GM12873 (cell line): ENCODE data around the gene THSD4.

Experiments used
- CTCF ChIP-seq: IDR thresholded peaks from 2 replicates; pipeline ENCODE4 v1.5.1; 2012; ENCODE audit warnings: low read depth, mild to moderate bottlenecking, moderate library complexity, low read length, control low read depth; ENCODE audit not compliant: insufficient read depth; ENCODE audit errors: missing control alignments

Gene THSD4

DNA sequence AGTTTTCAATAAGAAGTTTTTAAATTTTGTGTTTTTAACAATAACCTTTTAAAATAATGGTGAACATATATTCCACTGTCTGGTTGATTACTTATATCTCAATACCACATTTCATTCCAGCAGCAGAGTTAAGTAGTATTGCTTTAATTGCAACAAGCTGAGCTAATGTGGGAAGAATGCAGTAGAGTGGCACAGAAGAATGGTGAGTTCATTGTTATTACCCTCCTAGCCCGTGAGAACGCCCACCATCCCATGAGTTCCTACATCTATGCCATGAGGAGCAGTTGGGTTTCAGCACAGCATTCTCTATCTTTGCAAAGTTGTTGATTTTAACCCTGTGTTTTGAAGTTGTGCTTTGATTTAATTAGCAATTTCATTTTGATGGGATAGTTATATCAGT, 677.2 kb downstream of the THSD4 start:
- no peak for TF ChIP-seq CTCF

DNA sequence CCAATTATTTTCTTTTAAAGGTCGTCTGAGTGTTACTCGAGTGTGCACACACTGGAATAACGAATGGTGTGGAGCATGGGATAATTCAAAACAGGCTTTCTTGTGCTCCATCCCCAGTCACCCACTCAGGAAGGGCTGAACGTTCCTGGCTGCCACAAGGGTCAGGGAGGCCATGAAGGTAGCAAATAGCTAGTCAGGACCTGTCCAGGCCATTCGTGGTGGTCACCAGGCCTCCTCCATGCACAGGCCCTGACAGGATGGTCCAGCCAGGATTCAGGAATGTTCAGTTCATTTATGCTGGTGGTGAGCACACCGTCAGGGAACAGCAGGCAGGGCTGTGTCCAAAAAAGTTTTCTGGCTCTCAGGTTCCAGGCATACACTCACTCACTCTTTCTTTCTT, 683.4 kb downstream of the THSD4 start:
- TF ChIP-seq CTCF, result no peak

DNA sequence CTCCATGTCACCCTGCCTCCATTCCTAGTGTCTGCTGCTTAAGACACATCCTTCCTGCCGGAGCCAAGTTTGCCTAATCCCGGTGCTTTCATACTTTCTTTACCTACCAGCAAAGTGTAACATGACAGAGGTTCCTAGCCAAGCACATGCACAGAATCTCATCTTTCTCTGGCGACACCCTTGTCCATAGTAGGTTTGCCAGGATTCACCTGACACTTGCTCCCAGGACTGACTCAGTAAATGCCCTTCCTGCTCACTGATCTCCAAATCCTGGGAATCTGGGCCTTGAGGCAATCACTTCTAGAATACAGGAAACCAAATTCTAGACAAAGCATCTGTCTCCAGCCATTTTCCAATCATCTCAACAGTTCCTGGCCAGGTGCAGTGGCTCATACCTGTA, 684.9 kb downstream of the THSD4 start:
- no peak for TF ChIP-seq CTCF

DNA sequence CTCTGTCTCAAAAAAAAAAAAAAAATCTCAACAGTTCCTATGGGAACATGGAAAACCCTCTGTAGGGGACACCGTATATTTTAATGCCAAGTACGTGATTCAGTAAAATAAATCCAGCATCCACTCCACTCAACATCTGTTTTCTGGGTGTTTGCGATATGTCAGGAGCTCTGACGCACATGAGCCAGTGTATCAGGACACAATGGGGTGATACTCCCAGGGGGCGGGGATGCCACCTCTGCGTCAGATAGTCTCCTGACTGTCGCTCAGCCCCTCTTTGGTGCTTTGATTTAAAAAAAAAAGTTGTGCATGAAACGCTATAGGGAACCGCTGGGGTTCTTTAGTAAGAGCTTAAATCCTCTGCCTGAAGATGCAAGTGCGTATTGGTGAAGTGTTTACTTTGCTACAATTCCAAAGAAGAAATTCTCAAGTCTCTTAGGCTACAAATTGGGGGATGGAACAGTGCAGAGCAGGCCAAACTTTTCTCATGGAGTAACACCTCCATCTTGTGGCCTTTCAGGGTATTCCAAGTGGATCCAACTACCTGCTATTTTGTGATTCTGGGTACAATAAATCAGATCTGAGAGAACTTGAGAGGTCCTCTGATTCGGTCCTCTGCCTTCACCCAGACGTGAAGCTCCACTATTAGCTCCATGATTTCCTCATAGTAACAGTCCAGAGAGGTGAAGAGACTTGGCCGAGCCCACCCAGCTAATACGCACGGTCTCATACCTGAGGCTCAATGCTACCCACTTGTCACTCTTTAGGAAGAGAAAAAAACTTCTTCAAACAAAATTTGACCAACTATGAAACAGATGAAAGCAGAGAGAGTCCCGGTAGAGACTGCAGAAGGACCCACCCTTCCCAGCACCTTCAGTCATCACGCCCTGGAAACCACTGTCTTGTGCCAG, 685.8 kb downstream of the THSD4 start:
- TF ChIP-seq CTCF, result peak; percentile 77

DNA sequence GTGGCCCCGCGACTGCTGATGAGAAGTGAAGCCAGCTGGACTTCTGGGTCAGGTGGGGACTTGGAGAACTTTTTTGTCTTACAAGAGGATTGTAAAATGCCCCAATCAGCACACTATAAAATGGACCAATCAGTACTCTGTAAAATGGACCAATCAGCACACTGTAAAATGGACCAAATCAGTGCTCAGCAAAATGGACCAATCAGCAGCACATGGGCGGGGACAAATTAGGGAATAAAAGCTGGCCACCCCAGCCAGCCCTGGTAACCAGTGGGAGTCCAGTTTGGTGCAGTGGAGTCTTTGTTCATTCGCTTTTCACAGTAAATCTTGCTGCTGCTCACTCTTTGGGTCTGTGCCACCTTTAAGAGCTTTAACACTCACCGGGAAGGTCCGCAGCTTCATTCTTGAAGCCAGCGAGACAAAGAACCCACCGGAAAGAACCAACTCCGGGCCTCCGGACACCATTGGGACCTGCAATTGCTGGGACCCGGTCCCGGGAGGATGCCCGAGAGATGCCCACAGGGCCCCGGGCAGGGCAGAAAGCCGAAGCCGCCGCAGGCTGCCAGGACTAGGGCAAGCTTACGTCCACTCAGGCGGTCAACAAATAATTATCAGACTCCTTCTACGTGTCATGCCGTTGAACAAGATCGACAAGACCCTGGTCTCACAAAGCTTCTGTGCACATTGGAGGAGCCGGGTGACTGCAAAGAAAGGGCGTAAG, 686.8 kb downstream of the THSD4 start:
- TF ChIP-seq CTCF, result no peak

GRCh38 chr15:71802770-71803169, 687.5 kb downstream of the THSD4 start:
- peak; percentile 61 for TF ChIP-seq CTCF

DNA sequence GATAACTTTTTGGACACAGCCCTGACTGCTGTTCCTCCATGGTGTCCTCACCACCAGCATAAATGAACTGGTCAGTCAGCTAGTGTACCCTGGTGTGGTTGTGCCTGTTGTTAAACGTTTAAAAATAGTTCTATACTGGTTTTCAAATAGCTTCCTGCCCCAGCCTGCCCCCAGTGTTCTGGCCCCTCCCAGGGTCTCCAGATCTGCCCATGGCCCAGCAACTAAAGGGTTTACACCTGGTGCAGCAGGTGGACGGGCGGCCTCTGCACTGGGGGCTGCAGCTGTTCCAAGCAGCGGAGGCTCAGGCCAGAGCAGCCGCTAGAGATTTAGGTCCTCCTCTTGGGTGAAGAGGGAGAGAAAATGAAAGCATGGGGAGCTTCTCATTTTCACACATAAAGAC, 689.0 kb downstream of the THSD4 start:
- TF ChIP-seq CTCF, result no peak
